SK-N-SH (cell line): ENCODE results near the gene GPATCH1. TPM values are rescaled to one million over a fixed set of nuclear protein-coding genes. Genes with fewer than 3 reads are reported as not detected.
A peak's percentile ranks its signal among the peaks of the same experiment; 100 is the strongest.

Experiments used
- CTCF ChIA-PET: fragments of 300-600, 350-600 bp; formaldehyde crosslinking; extraction: SDS; loops from one replicate; lab custom pipeline; 2021; lab: Yijun Ruan, JAX
- POLR2A ChIA-PET: fragments of 350-600 bp; sonication (Branson Sonifier 250); formaldehyde crosslinking; extraction: SDS; loops from one replicate; lab custom pipeline; 2020; ENCODE audit warnings: antibody characterized with exemption, inconsistent platforms; lab: Yijun Ruan, JAX
- DNase-seq: peaks from one replicate; pipeline ENCODE4 v3.0.0; 2012
- H2AFZ ChIP-seq: fragments of 200-600 bp; sonication (generic); 2 replicates; pipeline ENCODE4 v1.8.1; 2016; ENCODE audit warnings: antibody characterized with exemption, mild to moderate bottlenecking, low read depth
- H3F3A ChIP-seq: fragments of 200-600 bp; sonication (generic); replicated peaks from 2 replicates; pipeline ENCODE3; 2016; ENCODE audit warnings: antibody characterized with exemption, mild to moderate bottlenecking; ENCODE audit not compliant: insufficient read depth
- H3K27ac ChIP-seq, 2 experiments: fragments of 200-500 bp in 1 of 2; fragments of 200-600 bp in 1 of 2; sonication (Bioruptor generic) in 1 of 2; sonication (generic), shearing (Covaris generic) in 1 of 2; 2 replicates each; pipeline versions ENCODE4 v1.5.1 to v1.6.1; 2014 to 2016; ENCODE audit warnings: low read depth in 2 of 2, inconsistent platforms in 1 of 2, low read length in 1 of 2, mild to moderate bottlenecking in 1 of 2, mixed read lengths in 1 of 2
- H3K27me3 ChIP-seq: fragments of 200-600 bp; sonication (generic), shearing (Covaris generic); 2 replicates; pipeline ENCODE4 v1.6.1; 2016; ENCODE audit warnings: mixed run types; ENCODE audit not compliant: insufficient read depth
- H3K36me3 ChIP-seq, 2 experiments: fragments of 200-500 bp in 1 of 2; fragments of 200-600 bp in 1 of 2; sonication (Bioruptor generic) in 1 of 2; sonication (generic) in 1 of 2; replicated peaks in 1 of 2; 2 replicates each; pipeline versions ENCODE3 to v1.5.1; 2014 to 2016; ENCODE audit warnings: low read length in 1 of 2, mild to moderate bottlenecking in 1 of 2; ENCODE audit not compliant: insufficient read depth in 2 of 2, control insufficient read depth in 1 of 2
- H3K4me1 ChIP-seq, 2 experiments: fragments of 200-500 bp in 1 of 2; fragments of 200-600 bp in 1 of 2; sonication (Bioruptor generic) in 1 of 2; sonication (generic), shearing (Covaris generic) in 1 of 2; 2 replicates each; pipeline versions ENCODE4 v1.5.1 to v1.6.1; 2014 to 2016; ENCODE audit warnings: low read depth in 1 of 2, low read length in 1 of 2, mixed run types in 1 of 2; ENCODE audit not compliant: insufficient read depth in 2 of 2, control insufficient read depth in 1 of 2
- H3K4me2 ChIP-seq: fragments of 200-600 bp; sonication (generic), shearing (Covaris generic); 2 replicates; pipeline ENCODE4 v1.6.1; 2017; ENCODE audit warnings: mixed run types
- H3K4me3 ChIP-seq, 2 experiments: fragments of 200-500 bp in 1 of 2; fragments of 200-600 bp in 1 of 2; sonication (Bioruptor generic) in 1 of 2; sonication (generic), shearing (Covaris generic) in 1 of 2; 2 replicates each; pipeline versions ENCODE4 v1.5.1 to v1.8.1; 2014 to 2016; ENCODE audit warnings: low read depth in 2 of 2, inconsistent platforms in 1 of 2, low read length in 1 of 2, mild to moderate bottlenecking in 1 of 2, mixed read lengths in 1 of 2, moderate library complexity in 1 of 2
- H3K79me2 ChIP-seq: fragments of 200-600 bp; sonication (generic); 2 replicates; pipeline ENCODE4 v1.8.1; 2017; ENCODE audit warnings: mild to moderate bottlenecking; ENCODE audit not compliant: insufficient read depth
- H3K9ac ChIP-seq: fragments of 200-600 bp; sonication (generic); 2 replicates; pipeline ENCODE4 v1.6.1; 2017; ENCODE audit warnings: mixed run types
- H3K9me2 ChIP-seq: fragments of 200-600 bp; sonication (generic); 2 replicates; pipeline ENCODE4 v1.6.1; 2017; ENCODE audit warnings: mixed run types
- H3K9me3 ChIP-seq: fragments of 200-600 bp; sonication (generic); 2 replicates; pipeline ENCODE4 v1.6.1; 2017; ENCODE audit warnings: mixed run types, mild to moderate bottlenecking, moderate library complexity
- H4K20me1 ChIP-seq: fragments of 200-600 bp; sonication (generic); 2 replicates; pipeline ENCODE4 v1.6.1; 2017; ENCODE audit warnings: mild to moderate bottlenecking, mixed run types; ENCODE audit not compliant: insufficient read depth
- CHD2 ChIP-seq: fragments of 150-350 bp; IDR thresholded peaks from 2 replicates; pipeline ENCODE4 v1.6.1; 2018; ENCODE audit warnings: low read length; ENCODE audit not compliant: partially characterized antibody
- ELF1 ChIP-seq: IDR thresholded peaks from 2 replicates; pipeline ENCODE4 v1.4.0; 2012
- EP300 ChIP-seq, 2 experiments: IDR thresholded peaks; 2 replicates each; pipeline versions ENCODE4 v1.4.0 to v1.6.1; 2012; ENCODE audit warnings: borderline replicate concordance in 1 of 2, low read depth in 1 of 2, low read length in 1 of 2
- FOXJ3 ChIP-seq: sonication (generic); formaldehyde crosslinking; IDR thresholded peaks from 2 replicates; pipeline ENCODE4 v1.5.1; 2020; ENCODE audit warnings: mild to moderate bottlenecking, missing genetic modification reagents
- FOXM1 ChIP-seq: IDR thresholded peaks from 2 replicates; pipeline ENCODE4 v1.4.0; 2012; ENCODE audit warnings: low read depth, mild to moderate bottlenecking
- GABPA ChIP-seq: IDR thresholded peaks from 2 replicates; pipeline ENCODE4 v1.4.0; 2012; ENCODE audit warnings: low read depth, mild to moderate bottlenecking
- MXI1 ChIP-seq: IDR thresholded peaks from 2 replicates; pipeline ENCODE4 v1.6.1; 2012; ENCODE audit warnings: mild to moderate bottlenecking, low read depth, low read length, improper control_type of control experiment
- NRF1 ChIP-seq: IDR thresholded peaks from 2 replicates; pipeline ENCODE4 v1.6.1; 2012; ENCODE audit warnings: low read depth, mild to moderate bottlenecking, low read length
- POLR2AphosphoS5 ChIP-seq: IDR thresholded peaks from 2 replicates; pipeline ENCODE4 v1.6.1; 2012; ENCODE audit warnings: low read depth, low read length
- RAD21 ChIP-seq: IDR thresholded peaks from 2 replicates; pipeline ENCODE4 v1.6.1; 2012; ENCODE audit warnings: mild to moderate bottlenecking, low read length
- RFX5 ChIP-seq: IDR thresholded peaks from 2 replicates; pipeline ENCODE4 v1.6.1; 2012; ENCODE audit warnings: mild to moderate bottlenecking, improper control_type of control experiment, low read length
- SIN3A ChIP-seq: IDR thresholded peaks from 2 replicates; pipeline ENCODE4 v1.6.1; 2012; ENCODE audit warnings: low read depth, mild to moderate bottlenecking, low read length, moderate library complexity, borderline replicate concordance
- TAF1 ChIP-seq: IDR thresholded peaks from 2 replicates; pipeline ENCODE4 v1.6.1; 2012; ENCODE audit warnings: low read depth, mild to moderate bottlenecking, low read length, moderate library complexity, borderline replicate concordance
- TCF12 ChIP-seq: IDR thresholded peaks from 2 replicates; pipeline ENCODE4 v1.4.0; 2012
- TEAD4 ChIP-seq: IDR thresholded peaks from 2 replicates; pipeline ENCODE4 v1.4.0; 2012; ENCODE audit warnings: mild to moderate bottlenecking, borderline replicate concordance; ENCODE audit not compliant: insufficient read depth
- WGBS: methylation state at CpG from one replicate; pipeline ENCODE4 v1.1.6; 2017; ENCODE audit warnings: low lambda C conversion rate; 5-methylcytosine and 5-hydroxymethylcytosine counted together
- polyA plus RNA-seq, 3 experiments: library from polyadenylated mRNA; depleted of rRNA; stranded (reverse); fragments of >200 nt; gene quantifications; 2 replicates each; pipeline ENCODE4 v1.2.3, GENCODE V29; 2012
- TF ChIP-seq, protein P1 (sequence below): IDR thresholded peaks from 2 replicates; pipeline ENCODE4 v1.4.0; 2012; ENCODE audit warnings: low read depth, borderline replicate concordance
- TF ChIP-seq, protein P2 (sequence below): IDR thresholded peaks from 2 replicates; pipeline ENCODE4; 2012
- TF ChIP-seq, protein P3 (sequence below): IDR thresholded peaks from 2 replicates; pipeline ENCODE4 v1.6.1; 2012; ENCODE audit warnings: mild to moderate bottlenecking, low read depth, low read length, moderate library complexity

The GPATCH1 gene
- polyA plus RNA-seq, 1 of the 3 experiments (the other 2 are of a cell fraction), result 5.9 TPM

DNA sequence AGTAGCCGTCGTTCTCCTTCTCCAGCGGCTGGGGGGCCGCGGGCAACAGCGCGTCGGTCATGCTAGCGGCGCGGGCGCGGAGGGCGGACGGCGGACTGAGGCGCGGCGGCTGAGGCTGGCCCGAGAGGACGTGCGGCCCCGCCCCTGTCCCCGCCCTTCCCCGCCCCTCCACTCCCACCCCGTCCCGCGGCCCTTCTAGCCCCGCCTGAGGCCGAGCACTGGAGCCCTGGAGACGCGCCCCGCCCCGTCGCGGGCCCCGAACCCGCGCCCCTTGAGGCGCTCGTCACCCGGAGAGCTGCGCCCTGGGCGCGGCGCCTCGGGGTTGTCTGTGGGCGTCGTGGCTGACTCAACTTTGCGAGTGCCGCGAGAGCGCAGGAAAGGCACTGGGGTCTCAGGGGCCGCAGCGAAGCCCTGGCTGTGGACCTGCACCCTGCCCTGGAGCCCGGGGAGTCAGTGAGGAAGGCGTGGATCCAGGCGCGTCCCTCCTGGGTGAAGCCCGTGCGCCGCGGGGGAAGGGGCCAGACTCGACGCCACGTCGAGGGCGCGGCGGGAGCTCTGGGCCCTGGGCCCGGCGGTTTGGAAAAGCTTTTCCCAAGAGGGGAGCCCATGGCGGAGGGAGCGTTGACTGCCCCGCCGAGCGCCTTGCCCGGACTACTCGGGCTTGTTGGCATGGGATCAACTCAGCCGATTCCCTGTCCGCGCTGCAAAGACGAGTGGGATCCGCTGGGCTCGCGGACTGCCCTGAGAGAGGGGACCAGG lies 16.0 kb upstream of the GPATCH1 start, which contains the start of gene RHPN2:
Gene RHPN2 (minus strand): TSS at position 97 of the 759 bp plus-strand sequence. CDS start 36 bp downstream, at position 61.
- Histone ChIP-seq H3K4me1 (peaks cover 3 to 13% of the 10 kb centered on the region in 2 experiments; a peak in 2 of 4 replicates), H3K79me2 (peaks cover 16% of the 10 kb centered on the region; the same call in 1 of the 2 replicates), H3K27me3 (no peaks in the 10 kb centered on the region), H4K20me1 (no peaks in the 10 kb centered on the region), H3K4me2 (peak within 1 kb of the TSS; percentile 85), H3K9me3 (no peaks in the 10 kb centered on the region), H3K9ac (peak within 1 kb of the TSS; percentile 51; the same call in 1 of the 2 replicates), H3K36me3 (no peaks in the 10 kb centered on the region), H2AFZ (peak within 1 kb of the TSS; percentile 90), H3K9me2 (no peaks in the 10 kb centered on the region), H3K4me3 (peak within 1 kb of the TSS; percentile 53 to 74), H3K27ac (no peak within 1 kb of the TSS), H3F3A (peaks cover 10% of the 10 kb centered on the region)
- peak; percentile 96 for DNase-seq
- ChIA-PET POLR2A (interaction anchor here (1.3 kb wide), 1 partner anchor 16 kb away, joined by 4 read pairs; the partner anchor contains the start of gene GPATCH1), CTCF (no interaction called here)
- TF ChIP-seq SIN3A, result no peak
- TF ChIP-seq RFX5, result no peak
- no peak for TF ChIP-seq ELF1
- peak; percentile 52 for TF ChIP-seq POLR2AphosphoS5
- no peak for TF ChIP-seq RAD21
- TF ChIP-seq CHD2, result no peak
- TF ChIP-seq TAF1, result peak; percentile 67
- no peak for TF ChIP-seq GABPA
- TF ChIP-seq, protein P1, sequence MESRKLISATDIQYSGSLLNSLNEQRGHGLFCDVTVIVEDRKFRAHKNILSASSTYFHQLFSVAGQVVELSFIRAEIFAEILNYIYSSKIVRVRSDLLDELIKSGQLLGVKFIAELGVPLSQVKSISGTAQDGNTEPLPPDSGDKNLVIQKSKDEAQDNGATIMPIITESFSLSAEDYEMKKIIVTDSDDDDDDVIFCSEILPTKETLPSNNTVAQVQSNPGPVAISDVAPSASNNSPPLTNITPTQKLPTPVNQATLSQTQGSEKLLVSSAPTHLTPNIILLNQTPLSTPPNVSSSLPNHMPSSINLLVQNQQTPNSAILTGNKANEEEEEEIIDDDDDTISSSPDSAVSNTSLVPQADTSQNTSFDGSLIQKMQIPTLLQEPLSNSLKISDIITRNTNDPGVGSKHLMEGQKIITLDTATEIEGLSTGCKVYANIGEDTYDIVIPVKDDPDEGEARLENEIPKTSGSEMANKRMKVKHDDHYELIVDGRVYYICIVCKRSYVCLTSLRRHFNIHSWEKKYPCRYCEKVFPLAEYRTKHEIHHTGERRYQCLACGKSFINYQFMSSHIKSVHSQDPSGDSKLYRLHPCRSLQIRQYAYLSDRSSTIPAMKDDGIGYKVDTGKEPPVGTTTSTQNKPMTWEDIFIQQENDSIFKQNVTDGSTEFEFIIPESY, result no peak
- TF ChIP-seq MXI1, result no peak
- 32% methylated on average over 31 of the region's 86 CpGs for WGBS

DNA sequence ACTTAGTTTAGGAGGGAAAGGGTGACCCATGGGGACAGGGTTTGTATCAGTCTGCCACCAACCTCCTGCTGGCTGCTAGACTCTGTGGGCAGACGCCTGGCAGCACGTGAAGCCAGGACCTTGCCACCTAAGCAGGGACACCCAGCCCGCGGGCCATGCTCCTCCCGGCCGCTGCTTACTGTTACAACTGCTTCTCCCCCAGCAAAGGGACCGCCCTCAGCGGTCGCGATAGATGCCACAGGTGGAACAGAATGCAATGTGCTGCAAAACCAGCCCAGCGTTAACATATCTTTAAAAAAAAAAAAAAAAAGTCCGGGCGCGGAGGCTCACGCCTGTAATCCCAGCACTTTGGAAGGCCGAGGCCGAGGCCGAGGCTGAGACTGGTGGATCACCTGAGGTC lies 14.4 kb upstream of the GPATCH1 start:
- CTCF ChIA-PET, result interaction anchor here (1.2 to 1.9 kb wide), 3 partner anchors 14 to 90 kb away, joined by 4 to 7 read pairs (median 5); partner anchors contain the start of gene GPATCH1
- no peaks in the 10 kb centered on the region for H3K36me3 ChIP-seq
- H3K79me2 ChIP-seq, result peaks cover 14% of the 10 kb centered on the region; the same call in 1 of the 2 replicates
- H3F3A ChIP-seq, result peaks cover 10% of the 10 kb centered on the region
- 93% methylated on average over 18 of the region's 18 CpGs for WGBS
- TF ChIP-seq, protein P2, sequence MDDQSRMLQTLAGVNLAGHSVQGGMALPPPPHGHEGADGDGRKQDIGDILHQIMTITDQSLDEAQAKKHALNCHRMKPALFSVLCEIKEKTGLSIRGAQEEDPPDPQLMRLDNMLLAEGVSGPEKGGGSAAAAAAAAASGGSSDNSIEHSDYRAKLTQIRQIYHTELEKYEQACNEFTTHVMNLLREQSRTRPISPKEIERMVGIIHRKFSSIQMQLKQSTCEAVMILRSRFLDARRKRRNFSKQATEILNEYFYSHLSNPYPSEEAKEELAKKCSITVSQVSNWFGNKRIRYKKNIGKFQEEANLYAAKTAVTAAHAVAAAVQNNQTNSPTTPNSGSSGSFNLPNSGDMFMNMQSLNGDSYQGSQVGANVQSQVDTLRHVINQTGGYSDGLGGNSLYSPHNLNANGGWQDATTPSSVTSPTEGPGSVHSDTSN, result no peak
- TF ChIP-seq TCF12, result no peak
- TF ChIP-seq EP300 (IDR thresholded peaks at IDR 0.05; ENCODE audit: borderline replicate concordance in 1 of 2, low read depth in 1 of 2, low read length in 1 of 2), result no peak
- TF ChIP-seq FOXM1, result no peak
- TF ChIP-seq SIN3A, result no peak
- TF ChIP-seq FOXJ3, result no peak
- TF ChIP-seq NRF1, result no peak
- TF ChIP-seq TEAD4, result no peak
- TF ChIP-seq MXI1, result no peak
- TF ChIP-seq, protein P3, sequence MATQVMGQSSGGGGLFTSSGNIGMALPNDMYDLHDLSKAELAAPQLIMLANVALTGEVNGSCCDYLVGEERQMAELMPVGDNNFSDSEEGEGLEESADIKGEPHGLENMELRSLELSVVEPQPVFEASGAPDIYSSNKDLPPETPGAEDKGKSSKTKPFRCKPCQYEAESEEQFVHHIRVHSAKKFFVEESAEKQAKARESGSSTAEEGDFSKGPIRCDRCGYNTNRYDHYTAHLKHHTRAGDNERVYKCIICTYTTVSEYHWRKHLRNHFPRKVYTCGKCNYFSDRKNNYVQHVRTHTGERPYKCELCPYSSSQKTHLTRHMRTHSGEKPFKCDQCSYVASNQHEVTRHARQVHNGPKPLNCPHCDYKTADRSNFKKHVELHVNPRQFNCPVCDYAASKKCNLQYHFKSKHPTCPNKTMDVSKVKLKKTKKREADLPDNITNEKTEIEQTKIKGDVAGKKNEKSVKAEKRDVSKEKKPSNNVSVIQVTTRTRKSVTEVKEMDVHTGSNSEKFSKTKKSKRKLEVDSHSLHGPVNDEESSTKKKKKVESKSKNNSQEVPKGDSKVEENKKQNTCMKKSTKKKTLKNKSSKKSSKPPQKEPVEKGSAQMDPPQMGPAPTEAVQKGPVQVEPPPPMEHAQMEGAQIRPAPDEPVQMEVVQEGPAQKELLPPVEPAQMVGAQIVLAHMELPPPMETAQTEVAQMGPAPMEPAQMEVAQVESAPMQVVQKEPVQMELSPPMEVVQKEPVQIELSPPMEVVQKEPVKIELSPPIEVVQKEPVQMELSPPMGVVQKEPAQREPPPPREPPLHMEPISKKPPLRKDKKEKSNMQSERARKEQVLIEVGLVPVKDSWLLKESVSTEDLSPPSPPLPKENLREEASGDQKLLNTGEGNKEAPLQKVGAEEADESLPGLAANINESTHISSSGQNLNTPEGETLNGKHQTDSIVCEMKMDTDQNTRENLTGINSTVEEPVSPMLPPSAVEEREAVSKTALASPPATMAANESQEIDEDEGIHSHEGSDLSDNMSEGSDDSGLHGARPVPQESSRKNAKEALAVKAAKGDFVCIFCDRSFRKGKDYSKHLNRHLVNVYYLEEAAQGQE, result no peak
- H3K27me3 ChIP-seq, result no peaks in the 10 kb centered on the region
- H3K27ac ChIP-seq, result no peak overlapping the region
- no peak overlapping the region for H3K4me3 ChIP-seq
- H3K9ac ChIP-seq, result no peak overlapping the region
- peaks cover 5 to 14% of the 10 kb centered on the region in 2 experiments; a peak in 2 of 4 replicates for H3K4me1 ChIP-seq
- no peaks in the 10 kb centered on the region for H4K20me1 ChIP-seq
- H3K9me3 ChIP-seq, result no peaks in the 10 kb centered on the region
- H3K4me2 ChIP-seq, result no peak overlapping the region
- no peak overlapping the region for H2AFZ ChIP-seq
- POLR2A ChIA-PET, result no interaction called here
- no peak for DNase-seq
- no peaks in the 10 kb centered on the region for H3K9me2 ChIP-seq
